OCI-LY1 (cell line): Measurements from ENCODE around the gene FBXO47.

Experiments
- H2AFZ ChIP-seq: fragments of 200-600 bp; sonication (generic), shearing (Covaris generic); 2 replicates; pipeline ENCODE4 v1.6.0; 2014; ENCODE audit warnings: antibody characterized with exemption, mild to moderate bottlenecking, low read length
- H3F3A ChIP-seq: fragments of 200-600 bp; sonication (generic), shearing (Covaris generic); 2 replicates; pipeline ENCODE4 v1.6.0; 2014; ENCODE audit warnings: mild to moderate bottlenecking, antibody characterized with exemption, low read length, moderate library complexity; ENCODE audit not compliant: insufficient read depth
- H3K27ac ChIP-seq: fragments of 200-600 bp; sonication (generic); 2 replicates; pipeline ENCODE4 v1.5.1; 2014; ENCODE audit warnings: low read length, mixed run types, mild to moderate bottlenecking, low read depth; ENCODE audit not compliant: poor library complexity, severe bottlenecking
- H3K27me3 ChIP-seq: fragments of 200-600 bp; sonication (generic); 2 replicates; pipeline ENCODE4 v1.6.0; 2014; ENCODE audit warnings: antibody characterized with exemption, mild to moderate bottlenecking, low read length, moderate library complexity; ENCODE audit not compliant: insufficient read depth
- H3K36me3 ChIP-seq: fragments of 200-600 bp; sonication (generic); 2 replicates; pipeline ENCODE4 v1.6.1; 2014; ENCODE audit warnings: mild to moderate bottlenecking, antibody characterized with exemption, low read length, moderate library complexity, mixed read lengths; ENCODE audit not compliant: insufficient read depth
- H3K4me1 ChIP-seq: fragments of 200-600 bp; sonication (generic); 2 replicates; pipeline ENCODE4 v1.5.1; 2014; ENCODE audit warnings: mild to moderate bottlenecking, low read length, moderate library complexity; ENCODE audit not compliant: insufficient read depth, severe bottlenecking
- H3K4me2 ChIP-seq: fragments of 200-600 bp; sonication (generic), shearing (Covaris generic); 2 replicates; pipeline ENCODE4 v1.6.1; 2014; ENCODE audit warnings: low read length
- H3K4me3 ChIP-seq: fragments of 200-600 bp; sonication (generic); 2 replicates; pipeline ENCODE4 v1.5.1; 2014; ENCODE audit warnings: low read length, low read depth, mild to moderate bottlenecking, mixed read lengths; ENCODE audit not compliant: poor library complexity, severe bottlenecking
- H3K79me2 ChIP-seq: fragments of 200-600 bp; shearing (Covaris generic); 2 replicates; pipeline ENCODE4 v1.6.1; 2016; ENCODE audit warnings: mixed run types, low read length, mixed read lengths; ENCODE audit not compliant: insufficient read depth
- H3K9ac ChIP-seq: fragments of 200-600 bp; sonication (generic), shearing (Covaris generic); 2 replicates; pipeline ENCODE4 v1.6.1; 2014; ENCODE audit warnings: mild to moderate bottlenecking, low read length, mixed read lengths
- H3K9me2 ChIP-seq: fragments of 200-600 bp; sonication (generic), shearing (Covaris generic); 2 replicates; pipeline ENCODE4 v1.6.1; 2014; ENCODE audit warnings: low read depth, mild to moderate bottlenecking, low read length, mixed read lengths
- H3K9me3 ChIP-seq: fragments of 200-600 bp; shearing (Covaris generic); 2 replicates; pipeline ENCODE4 v1.6.1; 2014; ENCODE audit warnings: low read length, mixed read lengths
- H4K20me1 ChIP-seq: fragments of 200-600 bp; sonication (generic), shearing (Covaris generic); 2 replicates; pipeline ENCODE4 v1.6.0; 2016; ENCODE audit warnings: mild to moderate bottlenecking, low read length; ENCODE audit not compliant: insufficient read depth
- CTCF ChIP-seq: fragments of 200-600 bp; sonication (generic), shearing (Covaris generic); IDR thresholded peaks from 2 replicates; pipeline ENCODE4 v1.5.1; 2017; ENCODE audit warnings: mild to moderate bottlenecking, antibody characterized with exemption, low read length, moderate library complexity, mixed read lengths
- EZH2 ChIP-seq: fragments of 200-600 bp; sonication (generic), shearing (Covaris generic); IDR thresholded peaks from 2 replicates; pipeline ENCODE4 v1.8.0; 2017; ENCODE audit warnings: borderline replicate concordance, mixed run types, mild to moderate bottlenecking, antibody characterized with exemption, low read length, moderate library complexity, mixed read lengths

FBXO47 gene

GRCh38 chr17:38926293-38927070 lies 40.7 kb downstream of the FBXO47 start:
- Histone ChIP-seq H3K27ac (no peak overlapping the region), H3K9me3 (no peaks in the 10 kb centered on the region), H2AFZ (no peak overlapping the region), H3K4me1 (peaks cover 5% of the 10 kb centered on the region), H3K79me2 (no peaks in the 10 kb centered on the region), H3K36me3 (no peaks in the 10 kb centered on the region), H3K9me2 (no peaks in the 10 kb centered on the region), H3K4me3 (no peak overlapping the region), H3K27me3 (no peaks in the 10 kb centered on the region), H3F3A (no peaks in the 10 kb centered on the region), H3K9ac (no peak overlapping the region), H3K4me2 (no peak overlapping the region), H4K20me1 (no peaks in the 10 kb centered on the region)
- TF ChIP-seq CTCF (no peak), EZH2 (no peak)

GRCh38 chr17:38925263-38925995 lies 41.8 kb downstream of the FBXO47 start, which contains the start of gene LASP1NB:
Gene LASP1NB, plus strand, starts transcription at chr17:38925614.
- H3K27ac ChIP-seq = no peak within 1 kb of the TSS
- peaks cover 12% of the 10 kb centered on the region for H3K4me1 ChIP-seq
- no peaks in the 10 kb centered on the region for H4K20me1 ChIP-seq
- H3F3A ChIP-seq = no peaks in the 10 kb centered on the region
- H3K79me2 ChIP-seq = no peaks in the 10 kb centered on the region
- H3K4me3 ChIP-seq = no peak within 1 kb of the TSS
- no peaks in the 10 kb centered on the region for H3K9me3 ChIP-seq
- no peak for TF ChIP-seq EZH2
- TF ChIP-seq CTCF = no peak
- no peak within 1 kb of the TSS for H3K4me2 ChIP-seq
- H3K27me3 ChIP-seq = no peaks in the 10 kb centered on the region
- no peak within 1 kb of the TSS for H3K9ac ChIP-seq
- no peak within 1 kb of the TSS for H2AFZ ChIP-seq
- H3K36me3 ChIP-seq = no peaks in the 10 kb centered on the region
- no peaks in the 10 kb centered on the region for H3K9me2 ChIP-seq

- Histone ChIP-seq H3K9ac (no peak overlapping the region), H3K9me3 (no peaks in the 10 kb centered on the region), H3K36me3 (peaks cover 25% of the 10 kb centered on the region), H3K27ac (peak overlapping the region; percentile 46), H3K9me2 (no peaks in the 10 kb centered on the region), H3K4me2 (no peak overlapping the region), H4K20me1 (no peaks in the 10 kb centered on the region), H3K27me3 (no peaks in the 10 kb centered on the region), H2AFZ (no peak overlapping the region), H3F3A (no peaks in the 10 kb centered on the region), H3K4me1 (peaks cover 12% of the 10 kb centered on the region), H3K79me2 (no peaks in the 10 kb centered on the region), H3K4me3 (no peak overlapping the region)
- TF ChIP-seq CTCF (no peak), EZH2 (no peak)
These were observed 44.5 kb downstream of the FBXO47 start for GRCh38 chr17:38922538-38923297.
